ENCODE data around the gene FBRSL1.

FBRSL1 gene

DNA sequence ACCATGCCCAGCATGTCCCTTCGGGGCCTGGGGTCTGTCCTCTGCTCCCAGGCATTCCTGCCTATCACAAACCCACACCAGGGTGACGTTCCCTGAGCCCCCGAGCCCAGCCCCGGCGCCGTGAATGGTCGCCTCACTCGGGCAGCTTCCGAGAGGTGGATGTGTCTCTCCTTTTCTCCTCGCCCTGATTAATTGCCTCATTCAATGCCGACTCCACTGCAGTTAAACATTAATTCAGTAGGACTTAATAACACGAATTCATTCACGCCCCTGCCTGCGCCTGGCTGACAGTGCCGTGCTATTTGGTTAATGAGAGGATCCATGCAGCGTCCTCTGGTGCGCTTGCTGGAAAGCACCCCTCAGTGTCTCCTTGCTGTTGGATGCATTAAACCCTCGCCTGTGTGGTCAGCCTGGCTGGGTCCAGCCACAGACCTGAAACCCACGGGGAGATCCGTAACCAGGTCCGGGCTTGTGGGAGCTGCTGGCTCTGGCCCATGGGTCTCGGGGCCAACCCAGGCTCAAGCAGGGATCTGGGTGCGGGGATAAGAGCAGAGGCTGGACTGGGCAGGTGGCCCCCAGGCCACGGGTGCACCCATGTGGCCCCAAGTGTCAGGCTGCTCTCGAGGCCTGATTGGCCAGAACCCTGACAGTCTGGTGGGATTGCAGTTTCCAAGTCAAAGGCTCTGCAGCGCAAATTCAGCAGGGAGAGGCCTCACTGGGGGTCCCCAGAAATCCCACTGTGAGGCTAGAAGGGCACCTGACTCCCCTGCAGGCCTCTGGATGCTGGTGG is 55.4 kb downstream of the FBRSL1 start:
- no peak for DNase-seq

DNA sequence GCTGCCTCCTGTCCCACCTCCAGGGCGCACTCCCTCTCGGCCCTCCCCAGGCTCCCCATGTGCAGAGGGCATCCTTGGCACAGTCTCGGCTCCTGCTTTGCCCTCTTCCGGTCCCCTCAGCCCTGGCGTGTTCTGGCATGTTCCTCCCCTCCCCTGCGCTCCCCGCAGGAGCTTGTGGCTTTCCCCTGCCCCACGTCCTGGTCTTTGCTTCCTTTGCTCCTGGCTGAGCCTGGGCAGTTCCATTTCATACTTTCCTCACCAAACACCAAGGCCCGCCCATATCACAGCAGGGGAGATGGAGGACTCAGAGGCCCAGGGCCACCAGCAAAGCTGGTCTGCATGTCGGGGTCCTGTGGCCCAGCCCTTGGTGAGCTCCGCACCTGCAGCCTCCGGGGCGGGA is 56.0 kb downstream of the FBRSL1 start:
- DNase-seq = no peak

DNA sequence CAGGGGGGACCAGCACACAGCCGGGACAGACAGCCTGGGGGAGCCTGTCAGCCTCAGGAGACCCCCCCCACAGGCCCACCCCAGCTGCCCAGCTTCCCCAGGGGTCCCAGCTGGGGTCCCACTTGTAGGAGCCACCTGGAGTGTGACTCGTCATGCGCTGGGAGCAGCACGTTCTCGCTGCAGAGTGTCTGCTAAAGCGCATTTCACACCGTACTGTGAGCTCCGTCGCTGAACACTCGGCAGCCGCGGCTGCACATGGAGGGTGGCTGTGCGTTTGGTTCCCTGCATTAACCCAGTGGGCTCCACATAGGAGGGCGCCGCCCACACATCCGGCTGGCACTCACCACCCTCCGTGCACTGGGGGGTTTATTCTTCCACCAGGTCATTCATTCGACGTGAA is 56.7 kb downstream of the FBRSL1 start:
- no peak for DNase-seq

DNA sequence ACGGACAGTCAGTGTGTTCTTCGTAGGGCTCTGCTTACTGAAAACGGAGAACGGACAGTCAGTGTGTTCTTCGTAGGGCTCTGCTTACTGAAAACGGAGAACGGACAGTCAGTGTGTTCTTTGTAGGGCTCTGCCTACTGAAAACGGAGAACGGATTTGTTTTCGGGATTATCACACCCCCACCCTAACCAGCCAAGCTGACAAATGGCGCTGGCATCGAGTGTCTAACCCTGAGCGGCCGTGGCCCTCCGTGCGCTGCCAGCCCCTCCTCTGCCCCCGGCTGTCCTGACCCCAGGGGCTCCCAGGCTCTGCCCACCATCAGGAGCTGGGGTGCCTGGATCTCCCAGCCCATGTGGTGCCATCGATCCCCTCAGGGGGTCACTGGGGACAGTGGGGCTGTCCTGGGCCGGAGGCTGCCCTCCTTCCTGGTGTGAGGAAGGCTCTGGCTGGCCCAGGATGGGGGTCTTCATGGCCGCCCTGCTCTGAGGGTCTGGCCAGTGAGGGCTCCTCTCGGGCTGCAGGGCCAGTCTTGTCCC is 57.3 kb downstream of the FBRSL1 start:
- no peak for DNase-seq

DNA sequence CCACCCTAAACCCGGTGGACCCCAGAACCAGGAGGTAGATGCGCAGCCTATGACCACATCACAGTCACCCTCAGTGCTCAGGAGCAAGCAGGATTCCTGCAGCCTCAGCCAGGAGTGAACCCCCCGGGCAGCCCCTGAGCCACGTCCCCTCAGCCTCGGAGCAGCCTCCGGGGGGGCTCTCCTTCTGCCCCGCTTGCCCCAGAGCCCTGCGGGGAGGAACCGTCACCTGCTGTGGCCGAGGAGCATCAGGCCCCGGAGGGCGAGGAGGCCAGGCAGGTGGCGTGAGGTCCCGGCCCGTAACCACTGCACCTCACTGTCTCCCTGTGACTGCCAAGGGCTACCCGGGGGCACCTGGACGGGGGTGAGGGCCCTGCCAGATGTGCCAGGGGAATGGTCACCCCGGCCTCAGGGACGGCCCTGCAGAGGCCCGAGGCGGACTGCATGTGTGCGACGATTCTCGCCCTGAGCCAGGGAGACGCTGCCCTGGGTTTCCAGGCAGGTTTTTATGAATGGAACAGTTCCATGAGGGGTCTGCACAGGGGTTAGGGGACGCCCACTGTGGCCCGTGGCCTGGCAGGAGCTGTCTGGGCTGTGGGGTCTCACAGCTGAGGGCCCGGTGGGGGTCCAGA is 58.6 kb downstream of the FBRSL1 start:
- DNase-seq = no peak

DNA sequence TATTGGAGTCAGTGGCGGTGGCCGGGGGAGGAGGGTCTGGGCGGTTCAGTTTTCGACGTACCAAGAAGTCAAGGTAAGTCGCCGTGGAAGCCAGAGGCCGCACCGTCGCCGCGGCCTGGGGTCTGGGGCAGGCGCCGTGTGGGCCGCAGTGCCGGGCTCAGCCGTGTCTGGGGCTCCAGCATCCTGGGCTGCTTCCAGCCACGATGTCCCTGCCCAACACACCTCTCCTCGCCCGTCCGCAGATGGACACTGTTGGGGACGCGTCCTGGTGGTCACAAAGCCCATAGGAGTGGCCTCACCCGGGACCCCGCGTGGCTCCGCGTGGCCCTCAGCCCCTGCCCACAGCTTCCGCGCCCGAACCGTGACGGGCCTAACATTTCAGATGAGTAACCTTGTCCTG is 59.1 kb downstream of the FBRSL1 start:
- no peak for DNase-seq

DNA sequence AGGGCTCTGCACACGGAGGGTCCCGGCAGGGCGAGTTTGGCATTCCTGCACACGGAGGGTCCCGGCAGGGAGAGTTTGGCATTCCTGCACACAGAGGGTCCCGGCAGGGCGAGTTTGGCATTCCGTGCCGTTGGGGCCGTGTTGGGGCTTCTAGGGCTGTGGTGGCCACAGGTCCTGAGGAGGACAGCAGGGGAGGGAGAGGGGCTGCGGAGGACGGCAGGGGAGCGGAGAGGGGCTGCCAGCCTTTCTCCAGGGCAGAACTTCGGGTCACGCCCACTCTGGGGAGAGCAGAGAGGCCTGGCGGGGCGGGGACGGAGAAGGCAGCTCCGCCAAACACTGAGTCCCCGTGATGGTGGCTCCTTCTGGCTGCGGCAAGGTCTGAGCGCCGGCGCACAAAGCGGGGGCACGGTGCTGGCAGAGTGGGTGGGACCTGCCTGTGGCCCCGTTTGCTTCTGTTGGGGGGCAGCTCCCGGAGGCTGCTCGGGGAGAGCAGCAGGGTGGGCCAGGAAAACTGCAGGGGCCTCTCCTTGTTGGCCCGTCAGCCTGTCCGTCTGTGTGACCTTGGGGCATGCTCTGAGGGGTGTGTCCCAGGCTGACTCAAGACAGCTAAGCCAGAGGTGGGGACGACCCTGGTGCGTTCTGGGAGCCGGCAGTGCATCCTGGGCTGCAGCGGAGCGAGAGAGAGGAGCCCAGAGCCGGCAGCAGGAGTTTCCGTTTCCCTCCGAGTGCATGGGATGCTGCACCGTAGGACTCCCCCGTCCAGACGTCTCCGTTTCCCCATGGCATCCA is 60.3 kb downstream of the FBRSL1 start:
- no peak for DNase-seq

DNA sequence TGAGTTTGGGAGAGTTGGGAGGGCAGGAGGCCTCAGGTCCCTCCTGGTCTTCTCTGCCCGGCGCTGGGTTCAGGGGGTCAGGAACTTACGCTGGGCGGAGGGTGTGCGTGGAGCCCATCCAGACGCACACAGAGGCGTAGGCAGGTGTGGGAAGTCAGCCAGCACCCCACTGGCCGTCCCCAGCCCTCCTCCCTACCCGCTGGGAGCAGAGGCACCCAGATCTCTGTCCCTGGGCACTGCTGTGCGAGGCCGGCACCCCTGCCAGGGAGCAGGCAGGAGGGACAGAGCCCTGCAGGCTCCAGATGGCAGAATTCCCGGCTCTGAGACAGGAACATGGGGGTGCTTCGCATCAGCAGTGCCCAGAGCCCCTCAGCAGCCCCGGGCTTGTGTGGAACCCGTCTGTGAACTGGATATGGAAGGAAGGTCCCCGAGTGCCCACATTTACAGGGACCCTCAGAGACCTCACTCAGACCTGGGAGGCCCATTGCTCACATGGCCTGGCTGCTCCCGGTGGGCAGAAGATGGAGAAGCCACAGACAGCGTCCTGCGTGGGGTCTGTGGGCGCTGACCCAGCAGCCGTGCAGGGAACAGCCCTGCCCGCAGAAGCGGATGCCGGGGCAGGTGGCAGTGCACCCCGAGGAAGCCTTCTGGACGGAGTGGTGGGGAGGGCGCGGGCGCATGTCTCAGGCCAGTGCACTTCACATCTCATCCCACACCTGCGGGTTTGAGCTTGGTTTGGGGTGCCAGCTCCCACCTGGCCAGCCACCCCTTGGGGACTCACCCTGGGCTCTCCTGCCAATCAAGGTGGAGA is 61.1 kb downstream of the FBRSL1 start:
- DNase-seq = no peak

DNA sequence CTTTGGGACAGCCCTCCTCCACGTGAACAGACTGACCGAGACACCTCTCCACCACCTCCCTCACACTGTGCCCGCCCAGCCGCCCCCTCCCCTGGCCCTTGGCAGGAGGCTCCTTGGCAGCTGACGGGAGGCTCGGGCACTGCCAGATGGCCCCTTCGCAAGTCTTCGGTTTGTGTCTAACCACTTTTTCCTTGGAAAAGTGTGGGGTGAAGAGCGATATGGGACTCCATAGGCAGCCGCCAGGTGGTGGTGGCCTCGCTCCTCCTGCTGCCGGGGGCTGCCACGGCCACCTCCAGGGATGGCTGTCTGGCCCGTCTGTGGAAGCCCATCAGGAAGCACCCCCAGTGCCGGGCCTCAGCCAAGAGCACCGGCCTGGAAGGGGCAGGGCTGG is 61.7 kb downstream of the FBRSL1 start:
- DNase-seq = no peak

DNA sequence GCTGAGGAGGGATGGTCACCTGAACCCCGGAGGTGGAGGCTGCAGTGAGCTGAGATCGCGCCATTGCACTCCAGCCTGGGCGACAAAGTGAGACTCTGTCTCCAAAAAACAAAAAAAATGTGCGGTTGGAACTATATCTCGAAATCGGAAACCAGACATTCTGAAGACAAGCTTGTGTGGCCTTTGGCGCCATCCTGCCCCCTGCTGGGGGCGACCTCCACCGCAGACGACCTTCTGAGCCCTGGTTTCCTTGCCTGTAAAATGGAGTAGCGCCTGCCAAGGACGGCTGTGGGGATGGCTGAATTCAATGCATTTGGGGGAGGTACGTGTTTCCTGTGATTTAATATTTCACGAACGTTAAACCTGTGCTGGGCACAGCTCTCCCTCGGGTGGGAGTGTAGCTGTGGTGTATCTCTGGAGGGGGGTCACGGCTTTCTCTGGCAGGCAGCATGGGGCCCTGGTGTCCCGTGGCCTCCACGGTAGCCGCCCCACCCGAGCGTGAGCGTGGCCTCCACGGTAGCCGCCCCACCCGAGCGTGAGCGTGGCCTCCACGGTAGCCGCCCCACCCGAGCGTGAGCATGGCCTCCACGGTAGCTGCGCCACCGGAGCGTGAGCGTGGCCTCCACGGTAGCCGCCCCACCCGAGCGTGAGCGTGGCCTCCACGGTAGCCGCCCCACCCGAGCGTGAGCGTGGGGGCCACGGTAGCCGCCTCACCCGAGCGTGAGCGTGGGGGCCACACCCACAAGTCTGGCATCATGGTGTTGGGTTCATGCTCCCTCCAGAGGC is 65.1 kb downstream of the FBRSL1 start:
- DNase-seq = peak in 1 of 2 donors; percentile 26

DNA sequence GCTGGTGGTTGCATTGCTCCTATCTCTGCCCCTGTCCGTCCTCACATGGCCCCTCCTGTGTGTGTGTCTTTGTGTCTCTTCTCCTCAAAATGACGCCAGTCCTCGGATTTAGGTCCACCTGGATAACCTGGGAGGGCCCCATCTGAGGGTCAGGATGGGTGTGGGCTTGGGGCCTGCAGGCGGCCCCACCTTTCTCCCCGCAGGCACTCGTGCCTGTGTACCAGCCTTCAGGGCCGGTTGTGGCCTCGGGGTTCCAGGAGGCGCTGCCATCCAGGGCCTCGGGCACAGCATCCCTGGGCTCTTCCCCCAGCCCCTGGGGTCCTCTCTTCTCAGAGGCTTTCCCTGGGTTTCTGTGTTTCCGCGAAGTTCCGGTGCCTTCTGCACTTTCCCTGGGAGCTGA is 65.7 kb downstream of the FBRSL1 start:
- no peak for DNase-seq

DNA sequence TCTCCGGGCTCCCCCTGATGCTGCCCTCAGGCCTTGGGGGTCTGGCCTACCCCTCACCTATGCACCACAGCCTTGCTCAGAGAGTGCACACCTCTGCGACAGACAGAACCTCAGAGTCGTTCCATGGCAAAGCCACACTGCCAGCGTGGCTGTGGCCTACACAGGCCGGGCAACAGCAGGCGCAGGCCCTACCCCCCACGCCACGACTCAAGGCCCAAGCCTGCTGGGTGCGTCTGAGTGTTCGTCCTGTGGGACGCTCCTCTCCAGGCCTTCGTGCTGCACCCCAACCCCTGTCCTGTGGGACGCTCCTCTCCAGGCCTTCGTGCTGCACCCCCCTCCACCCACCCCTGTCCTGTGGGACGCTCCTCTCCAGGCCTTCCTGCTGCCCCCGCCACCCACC is 66.3 kb downstream of the FBRSL1 start:
- DNase-seq = no peak

DNA sequence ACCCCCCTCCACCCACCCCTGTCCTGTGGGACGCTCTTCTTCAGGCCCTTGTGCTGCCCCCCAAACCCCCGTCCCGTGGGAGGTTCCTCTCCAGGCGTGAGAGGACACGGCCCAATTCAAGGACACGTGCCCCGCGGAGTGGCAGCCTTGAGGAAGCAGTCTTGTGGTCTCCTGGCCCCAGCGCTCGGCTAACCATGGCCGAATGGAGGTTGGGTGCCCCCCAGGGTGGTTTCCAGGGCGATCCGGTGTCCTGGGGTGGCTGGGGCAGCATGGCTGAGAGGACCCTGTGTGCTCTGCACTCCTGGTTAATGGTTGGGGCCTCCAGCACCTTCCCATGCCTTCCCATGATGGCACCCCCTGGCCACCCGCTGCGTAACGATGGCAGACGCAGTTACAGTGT is 66.8 kb downstream of the FBRSL1 start:
- DNase-seq = no peak

DNA sequence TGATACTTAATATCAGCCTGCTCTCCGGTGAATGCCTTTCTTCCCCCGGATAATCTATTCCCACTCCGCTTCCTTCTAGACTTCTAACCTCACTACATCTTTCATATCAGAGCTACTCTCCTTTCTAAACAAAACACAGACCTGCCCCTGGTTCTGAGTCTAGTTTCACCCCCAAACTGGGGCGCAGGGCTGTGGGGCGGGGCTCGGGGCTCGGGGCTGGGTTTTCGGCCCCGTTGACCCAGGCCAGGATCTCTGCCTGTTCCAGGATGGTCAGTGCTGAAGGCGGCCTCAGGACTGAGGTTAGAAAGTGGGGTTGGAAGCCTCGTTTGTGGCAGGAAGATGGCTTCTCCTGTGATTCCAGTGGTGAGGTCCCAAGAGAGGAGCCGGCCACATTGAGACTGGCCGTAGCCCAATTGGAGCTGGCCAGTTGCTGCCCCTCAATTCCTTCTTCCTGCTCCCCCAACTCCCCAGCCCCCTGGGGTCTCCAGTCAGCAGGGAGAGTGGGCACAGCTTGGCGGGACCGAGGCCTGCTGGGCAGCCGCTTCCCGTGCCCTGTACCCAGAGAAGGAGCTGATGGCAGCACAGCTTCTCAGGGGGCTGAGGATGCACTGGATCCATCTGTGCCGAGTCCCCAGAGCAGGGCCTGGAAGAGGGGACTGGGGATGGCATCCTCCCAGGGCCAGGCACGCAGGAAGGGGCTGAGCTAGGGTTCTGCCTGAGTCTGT is 67.5 kb downstream of the FBRSL1 start:
- no peak for DNase-seq

DNA sequence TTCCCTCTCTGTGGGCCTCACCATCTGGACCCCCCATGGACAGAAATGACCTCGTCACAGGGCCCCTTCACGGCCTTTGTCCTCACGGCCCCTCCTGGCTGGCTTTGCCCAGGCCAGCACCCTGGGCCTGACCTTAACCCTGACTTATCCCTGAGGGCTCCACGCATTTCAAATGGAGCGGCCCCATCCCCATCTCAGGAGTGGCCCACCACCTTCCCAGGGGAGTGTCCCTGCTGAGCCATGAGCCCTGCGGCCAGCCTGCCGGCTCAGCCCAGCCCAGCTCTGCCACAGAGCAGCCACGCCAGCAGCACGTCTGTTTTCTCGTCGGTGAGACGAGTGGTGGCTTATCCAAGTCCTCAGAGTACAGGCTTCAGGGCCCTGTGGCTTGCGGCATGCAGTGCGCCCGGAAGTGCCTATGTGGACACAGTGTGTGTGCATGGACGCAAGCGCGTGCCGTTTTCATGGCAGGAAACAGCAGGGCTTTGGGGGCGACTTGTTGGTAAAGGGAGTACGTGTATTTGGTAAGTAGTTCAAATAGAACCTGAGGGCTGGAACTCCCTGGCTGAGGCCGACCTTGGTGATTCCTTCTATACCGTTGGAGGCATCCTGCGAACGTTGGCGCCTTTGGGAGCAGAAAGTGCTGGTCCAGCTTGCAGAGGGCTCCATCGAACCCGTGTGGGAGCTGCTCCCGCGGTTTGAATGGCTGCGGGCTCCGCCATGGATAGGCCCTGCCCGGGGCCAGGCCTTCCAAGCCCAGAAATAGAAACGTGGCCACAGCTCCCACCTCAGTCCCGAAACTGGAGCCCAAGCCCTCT is 68.3 kb downstream of the FBRSL1 start:
- peak in 1 of 2 donors; percentile 14 for DNase-seq

DNA sequence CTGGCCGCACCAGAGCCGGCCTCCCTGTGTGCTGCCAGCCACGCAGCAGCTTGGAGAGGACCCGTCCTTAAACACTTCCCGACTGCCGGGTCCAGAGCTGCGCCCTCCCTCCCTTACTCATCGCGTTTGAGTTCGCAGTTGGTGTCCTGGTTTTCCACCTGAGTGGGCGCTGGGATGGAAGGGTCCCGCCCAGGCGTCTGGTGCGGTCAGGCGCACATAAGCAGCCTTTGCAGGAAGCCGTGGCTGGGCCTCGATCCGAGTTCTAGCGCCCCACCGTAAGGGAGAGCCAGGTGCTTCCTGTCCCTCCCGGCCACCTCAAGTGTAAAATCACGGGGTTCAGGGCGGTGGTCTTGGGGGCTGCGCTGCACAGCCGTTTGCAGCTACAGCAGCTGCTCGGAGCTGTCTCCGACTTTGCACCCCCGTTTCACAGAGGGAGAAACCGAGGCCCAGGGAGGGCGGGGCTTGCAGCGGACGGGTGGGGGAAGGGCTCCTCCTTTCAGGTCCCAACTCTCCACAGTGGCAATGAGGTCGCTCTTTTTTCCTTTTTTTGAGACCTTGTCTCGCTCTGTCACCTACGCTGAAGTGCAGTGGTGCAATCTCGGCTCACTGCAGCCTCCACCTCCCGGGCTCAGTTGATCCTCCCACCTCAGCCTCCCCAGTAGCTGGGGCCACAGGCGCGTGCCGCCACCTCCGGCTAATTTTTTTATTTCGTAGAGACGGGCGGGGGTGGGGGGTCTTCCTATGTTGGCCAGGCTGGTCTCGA is 69.1 kb downstream of the FBRSL1 start:
- peak in 1 of 2 donors; percentile 30 for DNase-seq

DNA sequence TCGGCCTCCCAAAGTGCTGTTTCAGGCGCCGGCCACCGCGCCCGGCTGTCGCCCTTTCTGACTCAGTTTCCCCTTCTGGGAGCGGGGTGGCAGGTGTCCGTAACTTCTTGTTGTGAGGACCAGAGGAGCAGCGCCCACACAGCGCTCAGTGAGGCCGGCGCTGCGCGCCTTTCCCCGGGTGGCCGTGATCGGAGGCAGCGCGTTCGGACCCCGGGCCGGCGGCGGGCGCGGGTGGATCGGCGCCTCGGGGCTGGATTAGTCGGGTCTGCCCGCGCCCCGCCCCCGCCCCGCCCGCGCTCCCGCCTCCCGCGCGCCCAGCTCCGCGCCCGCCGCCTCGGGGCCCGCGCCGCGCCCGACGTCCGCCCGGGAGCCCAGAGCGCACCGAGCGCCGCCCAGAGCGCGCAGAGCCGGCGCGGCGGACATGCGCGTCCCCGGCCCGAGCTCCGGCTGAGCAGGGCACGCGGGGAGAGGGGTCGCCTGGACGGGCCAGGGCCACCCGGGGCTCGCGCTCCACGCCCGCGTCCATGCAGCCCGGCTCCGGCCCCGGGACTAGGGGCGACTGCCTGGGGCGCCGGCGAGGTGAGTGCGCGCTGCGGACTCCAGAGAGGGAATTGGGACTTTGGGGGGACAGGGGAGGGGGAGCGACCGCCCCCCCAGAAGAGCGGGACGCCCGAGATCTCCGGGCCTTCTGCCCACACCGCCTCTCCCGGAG is 69.9 kb downstream of the FBRSL1 start:
- DNase-seq = peak in 1 of 2 donors; percentile 47

DNA sequence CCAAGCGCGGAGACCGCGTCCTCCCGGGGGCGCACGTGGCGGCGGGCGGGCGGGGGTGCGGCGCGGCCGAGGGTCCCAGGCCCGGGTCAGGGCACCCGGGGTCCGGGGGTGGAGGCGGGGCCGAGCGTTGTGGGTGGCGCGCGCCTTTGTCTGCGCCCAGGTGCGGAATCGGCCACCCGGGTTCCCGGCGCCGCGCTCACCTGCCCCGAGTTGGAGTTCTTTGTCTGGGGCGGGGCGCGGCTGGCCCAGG is 70.3 kb downstream of the FBRSL1 start:
- no peak for DNase-seq
